GM12878 (cell line): ENCODE data around the gene ZCCHC17. TPM values are rescaled to one million over a fixed set of nuclear protein-coding genes. Genes with fewer than 3 reads are reported as not detected.
A peak's percentile ranks its signal among the peaks of the same experiment; 100 is the strongest.

Experiments
- BACH1 ChIP-seq: fragments of 450-650 bp; IDR thresholded peaks from 2 replicates; pipeline ENCODE4 v1.6.1; 2017; ENCODE audit warnings: mild to moderate bottlenecking, borderline replicate concordance
- CEBPZ ChIP-seq: fragments of 150-350 bp; IDR thresholded peaks from 2 replicates; pipeline ENCODE4 v1.6.1; 2016; ENCODE audit warnings: low read depth, low read length
- CHD1 ChIP-seq: IDR thresholded peaks from 2 replicates; pipeline ENCODE4 v1.6.1; 2012; ENCODE audit warnings: low read depth, low read length, improper control_type of control experiment
- CREM ChIP-seq: IDR thresholded peaks from 2 replicates; pipeline ENCODE4 v1.6.1; 2014; ENCODE audit warnings: antibody characterized with exemption, low read depth
- ESRRA ChIP-seq: IDR thresholded peaks from 2 replicates; pipeline ENCODE4 v1.6.1; 2012; ENCODE audit warnings: mild to moderate bottlenecking, low read length, improper control_type of control experiment
- GATAD2B ChIP-seq: fragments of 450-650 bp; conservative IDR thresholded peaks from 2 replicates; pipeline ENCODE4 v1.6.1; 2017; ENCODE audit warnings: low read depth, mild to moderate bottlenecking, moderate library complexity
- JUND ChIP-seq: IDR thresholded peaks from 2 replicates; pipeline ENCODE4 v1.6.1; 2012; ENCODE audit warnings: low read depth, mild to moderate bottlenecking, low read length, improper control_type of control experiment, moderate library complexity
- KLF5 ChIP-seq: fragments of 450-650 bp; IDR thresholded peaks from 2 replicates; pipeline ENCODE4 v1.6.1; 2014; ENCODE audit warnings: mild to moderate bottlenecking; ENCODE audit not compliant: partially characterized antibody
- MYB ChIP-seq: fragments of 150-350 bp; IDR thresholded peaks from 2 replicates; pipeline ENCODE4 v1.6.1; 2014; ENCODE audit warnings: mild to moderate bottlenecking, low read depth, low read length, borderline replicate concordance
- MYC ChIP-seq: IDR thresholded peaks from 2 replicates; pipeline ENCODE4 v1.6.1; 2011; ENCODE audit warnings: mild to moderate bottlenecking, low read length, moderate library complexity, inconsistent platforms; ENCODE audit not compliant: insufficient read depth, insufficient replicate concordance, insufficient read length, severe bottlenecking
- NBN ChIP-seq: fragments of 450-650 bp; IDR thresholded peaks from 2 replicates; pipeline ENCODE4 v1.6.1; 2016
- NFIC ChIP-seq: IDR thresholded peaks from 2 replicates; pipeline ENCODE4 v1.6.1; 2012; ENCODE audit warnings: low read depth, mild to moderate bottlenecking, inconsistent platforms, low read length, moderate library complexity
- PAX8 ChIP-seq: fragments of 450-650 bp; IDR thresholded peaks from 2 replicates; pipeline ENCODE4 v1.6.1; 2017; ENCODE audit warnings: mild to moderate bottlenecking, moderate library complexity
- POLR2A ChIP-seq: IDR thresholded peaks from 2 replicates; pipeline ENCODE4 v1.6.1; 2011; ENCODE audit warnings: low read depth, mild to moderate bottlenecking, low read length
- SIN3A ChIP-seq: IDR thresholded peaks from 2 replicates; pipeline ENCODE4 v1.6.1; 2012; ENCODE audit warnings: low read depth, low read length, improper control_type of control experiment
- TCF12 ChIP-seq: IDR thresholded peaks from 2 replicates; pipeline ENCODE4 v1.6.1; 2011; ENCODE audit warnings: low read depth, mild to moderate bottlenecking, low read length
- ZBTB33 ChIP-seq: fragments of 450-650 bp; IDR thresholded peaks from 2 replicates; pipeline ENCODE4 v1.6.1; 2017; ENCODE audit warnings: mild to moderate bottlenecking
- ZNF207 ChIP-seq: fragments of 450-650 bp; IDR thresholded peaks from 2 replicates; pipeline ENCODE4 v1.6.1; 2014; ENCODE audit warnings: antibody characterized with exemption, mild to moderate bottlenecking, borderline replicate concordance
- ZNF24 ChIP-seq: fragments of 450-650 bp; IDR thresholded peaks from 2 replicates; pipeline ENCODE4 v1.6.1; 2017; ENCODE audit warnings: antibody characterized with exemption, mild to moderate bottlenecking
- ZNF274 ChIP-seq: IDR thresholded peaks from one replicate; pipeline ENCODE4 v1.8.0; 2011; ENCODE audit not compliant: insufficient read length, insufficient read depth
- ZSCAN29 ChIP-seq: fragments of 450-650 bp; IDR thresholded peaks from 2 replicates; pipeline ENCODE4 v1.6.1; 2017; ENCODE audit warnings: mild to moderate bottlenecking, moderate library complexity
- polyA plus RNA-seq, 11 experiments: library from polyadenylated mRNA; depleted of rRNA in 4 of 11; unstranded in 6 of 11; stranded (reverse) in 5 of 11; fragments of >200 nt; fragmentation: Nextera tagmentation in 4 of 11; fragmentation: Illumina TruSeq in 1 of 11; extraction: Ambion mirVana in 4 of 11; extraction: Trizol in 1 of 11; gene quantifications; 1 replicate in 1 of 11; 2 replicates in 10 of 11; pipeline versions ENCODE4 v1.2.1 to v1.2.3, GENCODE V29; 2011 to 2016; ENCODE audit warnings: inconsistent platforms in 2 of 11, missing spikeins in 2 of 11, low read depth in 1 of 11
- total RNA-seq, 4 experiments: library from RNA; depleted of rRNA in 3 of 4; stranded (reverse); fragments of >200 nt in 3 of 4; fragmentation: Illumina TruSeq in 1 of 4; extraction: Trizol in 1 of 4; gene quantifications; 2 replicates each; pipeline versions ENCODE4 v1.2.1 to v1.2.3, GENCODE V29; 2013 to 2021

Gene ZCCHC17
- total and polyA plus RNA-seq, 10 of the 15 experiments (the other 5 are each of a cell fraction or from before 2014, with no cell fraction given): 22.3 to 86.3 (median 47.0) TPM

GRCh38 chr1:31296486-31297276 lies at the start of gene ZCCHC17, which contains the start of gene SNRNP40 (continued):
- TF ChIP-seq ZBTB33: no peak
- no peak for TF ChIP-seq MYB
- peak; percentile 95 for TF ChIP-seq NBN
- 0 out of 2 replicates have a peak, but pooled peaks have one; percentile 61 for TF ChIP-seq CHD1
- TF ChIP-seq KLF5: peak; percentile 41
- no peak for TF ChIP-seq PAX8
- peak; percentile 99 for TF ChIP-seq POLR2A
- no peak for TF ChIP-seq ZNF24
- no peak for TF ChIP-seq ZNF274
- no peak for TF ChIP-seq ZSCAN29
- TF ChIP-seq BACH1: 0 out of 2 replicates have a peak, but pooled peaks have one; percentile 32
- peak; percentile 75 for TF ChIP-seq CEBPZ
- peak; percentile 21; the same call in 1 of the 2 replicates for TF ChIP-seq TCF12
- TF ChIP-seq MYC: no peak
- TF ChIP-seq GATAD2B: no peak; the same call in 1 of the 2 replicates
- TF ChIP-seq SIN3A: 0 out of 2 replicates have a peak, but pooled peaks have one; percentile 71
- peak; percentile 83 for TF ChIP-seq CREM
- TF ChIP-seq ESRRA: no peak
- 0 out of 2 replicates have a peak, but pooled peaks have one; percentile 24 for TF ChIP-seq JUND
- TF ChIP-seq NFIC: no peak
- TF ChIP-seq ZNF207: peak; percentile 85
